HG03025 (cell line): ENCODE measurements around the gene GAMT.

Experiments
- ATAC-seq: cut with Tn5 transposase; IDR thresholded peaks from one replicate; pipeline ENCODE4 v1.9.1; 2021; ENCODE audit warnings: mild to moderate bottlenecking, moderate library complexity; ENCODE audit not compliant: unreplicated experiment, low FRiP score

Gene GAMT

DNA sequence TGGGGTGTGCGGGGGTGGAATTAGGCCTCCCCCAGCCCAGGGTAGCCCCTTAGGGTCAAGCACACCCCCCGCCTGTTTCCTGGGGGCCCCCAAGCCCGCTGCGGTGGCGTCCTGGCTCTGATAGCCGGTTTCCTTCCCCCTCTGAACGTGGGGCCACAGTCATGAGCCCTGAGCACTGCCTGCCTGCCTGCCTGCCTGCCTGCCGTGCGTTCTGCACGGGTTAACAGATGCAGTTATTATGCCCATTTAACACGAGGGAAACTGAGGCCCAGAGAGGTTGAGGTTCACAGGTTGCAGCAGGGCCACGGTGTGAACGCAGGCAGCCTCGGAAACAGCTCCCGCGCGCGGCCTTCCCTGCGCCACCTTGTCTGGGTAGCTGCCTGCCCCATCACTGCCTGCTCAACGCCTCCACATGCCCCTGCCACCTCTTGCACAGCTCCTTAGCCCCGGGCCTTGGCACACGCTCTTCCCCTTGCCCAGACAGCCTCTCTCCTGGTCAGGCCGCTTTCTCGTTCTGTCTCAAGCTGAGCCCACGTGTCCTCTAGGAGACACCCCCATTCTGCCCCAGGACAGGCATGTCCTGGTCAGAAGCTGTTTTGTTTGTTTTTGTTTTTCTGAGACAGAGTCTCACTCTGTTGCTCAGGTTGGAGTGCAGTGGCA, 1.2 kb upstream of the GAMT start:
- no peak for ATAC-seq

GRCh38 chr19:1401889-1402217, 511 bp upstream of the GAMT start:
- ATAC-seq = no peak

GRCh38 chr19:1400281-1401137, 833 bp downstream of the GAMT start:
- ATAC-seq = no peak

DNA sequence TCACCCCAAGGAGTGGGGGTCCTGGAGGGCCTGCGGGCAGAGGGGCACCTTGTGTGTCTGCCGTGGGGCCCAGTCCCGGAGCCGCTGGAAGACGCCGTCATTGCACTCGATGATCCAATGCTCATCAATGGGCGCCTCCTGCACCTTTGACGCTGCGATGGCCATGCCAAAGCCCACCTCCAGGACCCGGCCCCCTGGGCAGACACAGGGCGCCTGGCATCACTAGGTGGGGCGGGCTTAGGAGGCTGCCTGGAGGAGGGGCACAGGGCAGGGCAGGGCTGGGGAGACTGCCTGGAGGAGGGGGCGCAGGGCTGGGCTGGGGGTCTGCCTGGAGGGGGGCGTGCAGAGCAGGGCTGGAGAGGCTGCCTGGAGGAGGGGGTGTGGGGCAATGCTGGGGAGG, 1.6 kb downstream of the GAMT start:
- ATAC-seq = no peak

DNA sequence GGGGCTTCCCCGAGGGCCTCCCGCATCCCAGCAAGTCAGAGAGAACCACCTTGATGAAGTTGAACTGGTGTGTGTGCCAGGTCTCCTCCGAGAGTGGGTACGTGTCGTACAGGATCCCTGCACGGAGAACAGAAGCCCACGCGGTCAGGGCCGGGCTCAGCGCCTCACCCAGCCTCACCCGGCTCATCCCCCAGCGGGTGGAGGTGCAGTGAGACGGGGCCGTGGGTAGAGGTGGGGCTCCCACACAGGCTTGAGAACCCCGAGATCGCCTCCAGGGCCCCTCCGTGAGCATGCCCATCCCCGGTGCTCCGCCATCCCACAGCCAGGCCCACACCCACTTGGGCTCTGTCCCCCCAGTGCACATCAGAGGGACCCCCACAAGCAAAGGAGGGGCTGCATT, 2.3 kb downstream of the GAMT start:
- no peak for ATAC-seq

GRCh38 chr19:1397838-1398237, 3.5 kb downstream of the GAMT start:
- no peak for ATAC-seq

DNA sequence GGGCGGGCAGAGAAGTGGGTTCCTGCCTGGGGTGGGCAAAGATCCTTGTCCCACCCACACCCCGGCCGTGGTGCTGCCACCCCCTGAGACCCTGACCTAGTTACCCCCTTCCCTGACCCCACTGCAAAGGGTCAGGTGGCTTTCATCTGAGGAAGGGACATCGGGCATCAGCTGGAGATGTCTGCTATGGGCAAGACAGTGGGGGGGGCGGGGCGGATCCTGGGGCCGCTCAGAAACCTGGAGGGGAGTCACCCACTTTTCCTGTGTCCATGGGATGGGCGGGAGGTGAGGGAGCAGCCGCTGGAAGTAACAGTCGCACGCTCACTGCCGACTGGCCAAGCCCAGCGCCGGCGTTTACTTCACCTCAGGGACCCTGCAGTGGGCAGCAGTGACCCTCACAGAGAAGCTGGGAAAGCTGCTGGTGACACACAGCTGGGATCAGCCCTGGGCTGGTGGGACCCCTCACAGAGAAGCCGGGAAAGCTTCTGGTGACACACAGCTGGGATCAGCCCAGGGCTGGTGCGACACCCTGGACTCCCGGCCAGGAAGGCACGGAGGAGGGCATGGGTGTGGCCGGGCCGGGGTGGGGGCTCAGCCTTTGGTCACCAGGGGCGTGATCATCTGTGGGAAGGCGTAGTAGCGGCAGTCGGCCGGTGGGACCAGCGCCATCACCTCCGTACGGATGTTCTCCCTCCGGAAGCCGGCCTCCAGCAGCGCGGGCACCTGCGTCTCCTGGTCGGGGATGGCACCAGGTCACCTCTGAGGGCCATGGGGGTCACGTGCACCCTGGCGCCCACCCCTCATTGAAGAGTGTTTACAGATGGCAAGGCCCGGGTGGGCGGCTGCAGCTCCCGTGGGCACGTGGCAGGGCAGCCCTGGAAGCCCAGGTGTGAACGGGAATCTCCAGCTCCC, 4.3 kb downstream of the GAMT start:
- ATAC-seq = no peak

DNA sequence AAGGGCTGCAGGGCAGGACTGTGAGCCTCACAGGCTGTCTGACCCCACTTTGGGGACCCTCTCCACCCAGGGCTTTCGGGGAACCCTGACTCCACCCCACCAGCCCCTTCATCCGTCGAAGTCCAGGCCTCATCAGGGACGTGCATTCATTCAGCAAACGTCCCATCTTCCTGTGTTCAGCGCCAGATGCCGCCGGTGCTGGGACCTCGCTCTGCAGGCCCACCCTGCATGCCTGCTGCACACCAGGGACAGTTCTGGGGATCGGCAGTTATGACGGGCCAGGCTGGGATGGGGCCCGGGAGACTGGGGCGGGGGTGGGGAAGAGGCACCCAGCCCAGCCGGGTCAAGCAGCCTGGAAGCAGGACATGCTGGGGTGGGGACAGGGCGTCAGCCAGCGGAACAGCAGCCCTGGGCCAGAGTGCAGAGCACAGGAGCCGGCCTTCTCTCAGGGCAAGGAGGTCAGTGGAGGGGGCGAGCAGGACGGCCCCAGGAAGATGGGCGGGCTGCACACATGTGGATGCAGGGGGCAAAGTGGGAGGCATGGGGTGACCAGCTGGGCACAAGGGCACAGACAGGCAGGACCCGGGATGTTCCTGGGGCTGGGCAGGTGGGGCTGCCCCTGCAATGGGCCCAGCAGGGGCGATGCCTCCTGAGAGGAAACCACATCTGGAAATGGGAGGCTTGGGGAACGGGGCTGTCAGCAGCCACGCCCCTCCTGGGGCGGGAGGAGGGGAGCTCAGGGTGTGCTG, 5.1 kb downstream of the GAMT start:
- no peak for ATAC-seq

DNA sequence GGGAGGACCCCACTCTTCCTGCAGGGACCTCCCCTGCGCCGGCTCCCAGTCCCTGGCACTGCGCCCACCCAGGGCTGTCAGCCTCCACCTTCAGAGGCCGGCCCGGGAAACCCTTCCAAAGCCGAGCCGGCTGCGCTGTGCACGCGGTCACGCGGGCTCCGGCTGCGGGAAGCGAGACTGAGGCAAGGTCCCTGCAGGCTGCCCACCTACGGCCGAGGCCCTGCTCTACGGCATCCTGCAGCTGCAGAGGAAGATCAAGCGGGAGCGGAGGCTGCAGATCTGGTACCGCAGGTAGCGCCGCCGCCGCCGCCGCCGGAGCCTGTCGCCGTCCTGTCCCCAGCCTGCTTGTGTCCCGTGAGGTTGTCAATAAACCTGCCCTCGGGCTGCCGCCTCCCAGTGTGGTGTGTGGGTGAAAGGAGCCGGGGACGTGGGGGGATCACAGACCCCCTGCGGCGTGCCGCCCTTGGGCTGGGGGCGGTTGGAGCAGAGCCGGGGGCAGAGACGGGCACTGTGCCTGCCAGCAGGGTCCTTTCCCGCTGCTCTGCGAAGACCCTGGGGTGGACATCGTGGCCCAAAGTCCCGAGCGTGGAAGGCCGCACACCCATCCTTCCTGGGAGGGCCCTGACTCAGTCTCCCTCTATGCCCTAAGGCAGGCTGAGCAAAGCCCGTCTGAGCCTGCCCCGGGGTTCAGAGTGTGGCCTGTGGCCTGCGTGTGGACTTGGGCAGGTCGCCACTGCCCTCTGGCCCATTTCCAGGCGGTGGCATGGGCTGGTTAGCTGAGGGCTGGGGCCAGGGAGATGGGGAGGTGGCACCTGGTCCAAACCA, 5.9 kb downstream of the GAMT start:
- no peak for ATAC-seq

DNA sequence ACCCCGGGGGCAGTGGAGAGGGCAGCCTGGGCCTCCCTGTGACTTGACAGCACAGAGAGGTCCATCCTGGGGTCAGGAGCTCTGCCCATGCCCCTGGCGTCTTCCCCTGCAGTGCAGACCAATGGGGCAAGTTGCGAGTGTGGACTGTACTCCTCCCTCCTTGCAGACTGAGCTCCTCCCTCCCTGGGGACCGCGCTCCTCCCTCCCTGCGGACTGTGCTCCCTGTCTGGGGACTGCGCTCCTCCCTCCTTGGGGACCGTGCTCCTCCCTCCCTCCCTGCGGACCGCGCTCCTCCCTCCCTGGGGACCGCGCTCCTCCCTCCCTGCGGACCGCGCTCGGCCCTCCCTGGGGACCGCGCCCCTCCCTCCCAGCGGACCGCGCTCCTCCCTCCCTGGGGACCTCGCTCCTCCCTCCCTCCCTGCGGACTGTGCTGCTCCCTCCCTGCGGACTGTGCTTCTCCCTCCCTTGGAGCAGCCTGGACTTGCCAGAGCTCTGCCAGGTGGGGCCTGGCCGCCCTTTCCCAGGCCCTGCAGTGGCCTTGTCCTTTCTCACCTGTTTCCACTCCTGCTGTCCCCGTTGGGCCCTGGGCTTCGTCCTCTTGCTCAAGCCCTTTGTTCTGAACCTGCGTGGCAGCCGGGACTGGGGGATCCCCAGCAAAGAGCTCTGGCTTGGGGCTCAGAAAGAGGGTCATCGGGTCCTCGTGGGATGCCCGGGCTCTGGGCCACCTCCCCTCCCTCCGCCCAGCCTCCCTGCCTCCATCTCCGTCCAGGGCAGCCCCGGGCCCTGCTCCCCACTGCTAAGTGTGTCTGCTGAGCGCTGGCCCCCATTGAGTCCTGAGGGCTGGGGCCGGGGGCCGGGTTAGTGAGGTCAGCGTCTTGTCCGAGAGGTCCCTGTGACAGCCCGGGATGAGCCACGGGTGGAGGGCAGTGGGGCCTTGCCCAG, 6.8 kb downstream of the GAMT start:
- no peak for ATAC-seq

- ATAC-seq = no peak
These were observed 7.5 kb downstream of the GAMT start for GRCh38 chr19:1393841-1394240.

DNA sequence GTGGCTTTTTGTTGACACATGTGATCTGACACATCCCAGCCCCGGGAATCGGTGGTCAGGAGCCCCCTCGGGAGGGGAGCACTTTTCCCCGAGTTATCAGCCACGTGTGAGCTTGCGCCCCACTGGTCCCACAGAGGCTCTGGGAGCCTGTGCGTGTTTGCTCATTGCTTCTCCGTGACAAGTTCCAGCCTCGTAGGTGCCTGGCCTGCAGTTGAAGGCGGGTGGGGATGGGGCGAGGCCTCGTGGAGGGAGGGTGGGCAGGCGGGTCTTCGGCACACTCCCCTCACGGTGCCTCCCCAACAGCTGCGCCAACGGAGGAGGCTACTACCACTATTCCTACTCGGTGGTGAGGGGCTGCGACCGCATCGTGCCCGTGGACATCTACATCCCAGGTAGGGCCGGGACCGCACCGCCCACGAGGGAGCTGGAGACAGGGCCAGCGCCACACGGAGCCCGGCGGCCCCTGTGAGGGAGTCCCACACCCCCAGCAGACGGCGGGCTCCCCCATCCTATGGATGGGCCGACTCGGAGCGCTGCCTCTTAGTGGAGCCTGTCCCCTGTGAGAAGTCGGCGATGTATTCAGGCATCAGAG, 8.3 kb downstream of the GAMT start:
- no peak for ATAC-seq

GRCh38 chr19:1392407-1392806, 8.9 kb downstream of the GAMT start:
- no peak for ATAC-seq

GRCh38 chr19:1390890-1391423, 10.4 kb downstream of the GAMT start:
- ATAC-seq = no peak

GRCh38 chr19:1389033-1389940, 12.1 kb downstream of the GAMT start:
- ATAC-seq = no peak

GRCh38 chr19:1388637-1389026, 12.7 kb downstream of the GAMT start:
- ATAC-seq = no peak
